Amniotic stem cell (primary cell): Measurements from ENCODE around the gene RAI1.

Experiments used
- DNase-seq: peaks from one replicate; lab custom pipeline; 2025; lab: John Stamatoyannopoulos, UW

Gene RAI1

GRCh38 chr17:17719199-17719940 lies 38.1 kb downstream of the RAI1 start:
- DNase-seq: no peak

DNA sequence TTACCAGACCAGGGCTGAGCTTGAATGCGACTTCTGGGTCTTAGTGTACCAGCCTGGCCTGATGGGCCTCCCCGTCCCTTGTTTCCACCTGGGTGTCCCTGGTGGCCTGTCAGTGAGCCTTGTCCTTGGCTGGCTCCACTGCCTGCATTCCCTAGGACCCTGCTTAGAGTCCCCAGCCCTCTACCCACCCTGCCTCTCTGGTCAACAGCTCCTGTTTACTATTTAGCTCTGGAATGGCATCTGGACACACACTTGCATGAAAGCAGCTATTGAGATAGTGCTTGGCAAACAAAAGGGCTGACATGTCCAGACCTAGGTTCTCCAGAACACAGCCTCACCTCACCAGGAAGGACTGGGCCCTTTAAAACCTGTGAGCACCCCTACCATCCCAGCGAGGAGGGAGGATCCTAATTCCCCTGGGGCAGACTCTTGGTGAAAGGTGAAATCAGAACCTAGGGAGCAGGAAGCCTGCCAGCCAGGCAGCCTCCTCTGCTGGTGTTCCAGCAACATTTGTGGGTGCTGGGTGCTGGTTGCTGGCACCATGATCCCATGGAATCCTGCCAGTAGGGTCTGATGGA lies 38.8 kb downstream of the RAI1 start:
- no peak for DNase-seq

DNA sequence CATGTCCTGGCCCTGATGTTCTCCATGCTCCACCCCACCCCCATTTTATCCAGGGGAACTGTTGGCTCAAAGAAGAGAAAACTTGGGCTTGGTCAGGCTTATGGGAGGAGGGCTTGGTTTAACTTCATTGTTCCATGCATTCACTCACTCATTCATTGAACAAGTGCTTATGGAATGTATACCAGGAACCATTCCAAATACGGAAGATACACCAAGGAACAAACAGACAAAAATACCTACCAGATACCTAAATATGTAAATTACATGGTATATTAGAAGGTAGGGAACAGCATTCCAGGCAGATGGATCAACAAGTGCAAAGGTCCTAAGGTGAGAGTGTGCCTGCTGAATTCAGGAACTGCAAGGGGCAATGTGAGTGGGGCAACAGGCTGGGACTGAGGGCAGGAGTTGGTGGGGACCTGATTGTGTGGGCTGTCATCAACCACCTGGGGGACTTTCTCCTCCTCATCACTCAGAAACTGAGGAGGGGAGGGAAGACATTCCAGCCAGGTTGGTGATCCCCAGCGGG lies 39.9 kb downstream of the RAI1 start:
- no peak for DNase-seq

DNA sequence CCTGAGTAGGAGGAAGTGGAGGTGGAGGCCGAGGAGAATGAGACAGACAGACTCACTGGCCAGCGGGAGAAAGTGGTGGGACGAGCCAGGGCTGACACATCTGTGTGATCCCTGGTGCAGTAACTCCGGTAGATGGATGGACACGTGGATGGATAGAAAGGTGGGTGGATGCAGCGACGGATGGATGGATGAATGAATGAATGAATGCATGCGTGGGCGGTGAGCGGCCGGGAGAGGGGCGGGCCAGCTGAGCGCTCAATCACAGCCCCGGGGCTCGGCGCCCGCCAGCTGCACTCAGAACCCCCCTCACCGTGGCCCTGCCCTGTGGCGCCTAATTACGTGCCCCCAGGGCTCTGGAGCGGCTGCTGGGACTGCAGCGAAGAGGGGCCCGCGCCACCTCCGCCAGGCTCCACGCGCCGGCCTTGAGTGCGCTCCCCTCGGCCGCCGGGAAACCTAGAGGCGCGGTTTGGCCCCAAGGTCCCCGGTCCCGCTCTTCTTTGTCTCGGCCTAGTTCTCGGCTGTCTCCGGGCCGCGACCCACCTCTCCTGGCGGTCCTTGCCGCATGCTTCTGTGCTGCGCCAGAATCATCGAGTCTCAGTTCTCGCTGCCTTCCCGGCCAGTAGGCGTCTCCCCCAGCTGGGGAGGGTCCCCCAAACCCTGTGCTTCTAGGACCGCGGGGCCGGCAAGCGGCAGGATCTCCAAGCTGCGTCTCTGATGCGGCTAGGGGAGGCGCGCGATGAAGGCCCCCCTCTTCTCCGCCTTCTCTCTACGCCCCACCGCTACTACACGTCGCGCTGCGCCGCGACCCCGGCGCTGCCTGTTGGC lies 41.0 kb downstream of the RAI1 start:
- DNase-seq: no peak

- DNase-seq: no peak
Observed at GRCh38 chr17:17722906-17723353, 41.7 kb downstream of the RAI1 start.

DNA sequence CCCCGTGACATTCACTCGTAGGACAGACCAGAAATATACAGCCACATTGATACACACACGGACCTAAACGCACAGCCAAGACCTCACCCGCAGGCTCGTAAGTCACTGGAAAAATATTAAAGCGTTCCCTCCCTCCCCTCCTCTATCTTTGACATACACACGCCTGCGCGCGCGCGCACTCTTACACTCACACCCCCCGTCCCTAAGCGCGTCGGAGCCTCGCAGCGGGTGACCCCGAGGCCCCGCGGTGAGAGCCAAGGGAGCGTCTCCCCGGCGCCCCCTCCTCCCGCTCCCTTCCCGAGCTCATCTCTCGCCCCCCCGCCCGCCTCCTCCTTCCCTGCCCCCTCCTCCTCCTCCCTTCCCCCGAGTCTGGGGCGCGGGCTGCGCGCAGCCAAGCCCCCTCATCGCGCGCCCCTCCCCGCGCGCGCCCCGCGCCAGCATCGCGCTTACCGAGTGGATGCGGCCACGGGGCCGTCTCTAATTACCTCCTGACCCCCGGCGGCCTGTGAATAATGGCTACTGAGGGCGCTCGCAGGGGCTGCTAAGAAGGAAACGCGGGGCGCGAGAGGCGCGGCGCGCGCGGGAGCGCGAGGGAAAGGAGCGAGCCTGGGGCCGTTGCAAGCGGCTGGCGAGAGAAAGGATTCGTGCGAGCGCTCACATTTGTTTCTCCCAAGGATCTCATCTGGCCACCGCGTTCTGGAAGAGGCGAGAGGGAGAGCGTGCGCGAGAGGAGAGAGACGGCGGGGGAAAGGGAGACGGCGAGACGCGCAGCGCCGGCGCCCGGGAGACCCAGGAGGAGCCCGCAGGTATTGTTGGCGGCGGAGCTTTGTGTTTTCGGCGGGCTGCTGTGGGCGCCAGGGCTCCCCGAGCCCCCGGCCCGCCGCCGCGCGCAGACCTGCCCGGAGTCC lies 42.4 kb downstream of the RAI1 start:
- peak; percentile 45 for DNase-seq

- no peak for DNase-seq
Observed at GRCh38 chr17:17724307-17725010, 43.2 kb downstream of the RAI1 start.

DNA sequence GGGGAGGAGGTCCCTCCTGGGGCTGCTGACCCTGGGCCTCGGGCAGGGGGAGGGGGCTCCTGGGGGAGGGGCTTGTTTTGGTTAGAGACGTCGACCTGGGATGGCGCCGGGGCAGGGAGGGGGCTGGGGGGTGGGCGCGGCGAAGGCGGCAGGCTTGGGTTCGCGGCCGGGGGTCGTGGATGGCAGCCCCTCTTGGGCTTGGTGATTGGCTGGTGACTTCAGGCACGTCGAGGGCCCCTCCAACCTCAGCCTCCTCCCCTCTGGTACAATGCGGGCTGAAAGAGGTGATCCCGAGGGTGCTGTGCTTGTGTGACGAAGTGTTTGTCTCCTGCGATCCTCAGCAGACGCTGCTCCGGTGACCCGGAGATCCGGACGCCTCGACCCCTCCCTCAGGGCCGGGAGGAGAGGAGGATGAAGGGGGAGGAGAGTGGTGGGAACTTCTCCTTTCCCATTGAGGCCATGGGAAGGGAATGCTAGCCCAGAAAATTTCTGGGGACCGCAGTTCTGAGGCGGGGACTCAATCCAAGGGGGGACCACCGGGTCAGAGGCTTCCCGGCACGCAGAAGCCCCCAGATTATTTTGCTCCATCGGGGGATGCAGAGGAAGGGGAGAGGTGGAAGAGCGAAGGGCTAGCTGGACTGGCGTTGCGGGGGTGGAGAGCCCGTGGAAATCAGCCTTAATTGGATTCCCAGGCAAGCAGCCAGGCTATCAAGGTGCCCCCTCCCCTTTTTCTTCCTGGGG lies 43.9 kb downstream of the RAI1 start:
- no peak for DNase-seq

DNA sequence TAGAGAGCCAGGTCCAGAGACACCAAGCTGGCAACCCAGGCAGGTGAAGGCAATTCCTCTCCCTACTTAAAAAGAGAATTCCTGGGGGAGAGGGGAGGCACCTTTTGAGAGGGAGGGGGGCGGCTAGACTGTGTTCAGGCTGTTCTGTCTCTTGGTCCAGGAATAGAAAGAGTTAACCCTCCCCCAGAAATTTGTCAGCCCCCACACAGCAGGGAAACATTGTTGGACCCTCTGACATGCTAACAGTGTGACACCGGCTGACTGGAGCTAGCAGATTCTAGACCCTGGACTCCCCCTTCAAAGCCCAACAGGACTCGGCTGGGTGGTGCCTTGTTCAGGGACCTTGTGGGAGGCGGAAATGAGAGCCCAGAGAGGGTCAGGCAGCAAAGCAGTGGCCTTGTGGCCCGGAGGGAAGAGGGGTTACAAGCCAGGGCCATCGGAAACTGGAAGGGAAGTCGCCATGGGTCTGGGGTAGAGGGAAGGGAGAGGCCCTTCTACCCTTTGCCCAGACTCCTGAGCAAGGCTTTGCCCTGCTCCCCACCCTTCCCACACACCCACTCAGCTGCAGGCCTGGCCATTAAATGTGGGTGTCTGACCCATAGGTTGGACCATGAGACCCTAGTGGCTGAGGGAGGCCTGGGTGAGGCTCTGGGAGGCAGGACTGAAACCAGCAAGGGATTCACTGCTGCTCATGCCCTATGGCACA lies 44.6 kb downstream of the RAI1 start:
- no peak for DNase-seq

DNA sequence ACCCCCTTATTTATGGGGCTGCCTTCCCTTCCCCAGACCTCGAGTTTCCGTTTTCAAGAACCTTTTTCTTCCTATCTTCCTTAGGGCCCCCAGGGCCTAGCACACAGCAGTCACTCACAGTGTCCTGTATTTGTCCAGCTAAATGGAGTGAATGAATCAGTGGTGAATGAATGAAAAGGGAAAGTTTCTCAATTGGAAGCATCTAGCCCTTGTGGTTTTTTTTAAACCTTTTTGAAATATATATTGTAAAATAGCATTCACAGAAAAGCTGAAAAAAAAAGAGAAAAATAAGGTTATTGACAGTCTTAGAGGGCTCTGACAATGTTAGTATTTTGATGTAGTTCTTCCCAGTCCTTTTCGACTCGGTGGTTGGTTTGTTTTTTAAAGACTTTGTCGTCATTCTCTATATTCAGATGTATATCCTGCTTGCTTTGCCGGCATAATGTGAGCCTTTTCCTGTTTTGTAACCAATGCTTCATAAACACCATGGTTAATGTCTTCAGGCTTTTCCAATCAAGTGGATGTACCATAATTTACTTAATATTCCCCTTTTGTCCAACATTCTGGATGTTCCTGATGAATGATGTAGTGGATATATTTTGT lies 45.3 kb downstream of the RAI1 start:
- DNase-seq: no peak

GRCh38 chr17:17727111-17727659 lies 45.9 kb downstream of the RAI1 start:
- DNase-seq: no peak

DNA sequence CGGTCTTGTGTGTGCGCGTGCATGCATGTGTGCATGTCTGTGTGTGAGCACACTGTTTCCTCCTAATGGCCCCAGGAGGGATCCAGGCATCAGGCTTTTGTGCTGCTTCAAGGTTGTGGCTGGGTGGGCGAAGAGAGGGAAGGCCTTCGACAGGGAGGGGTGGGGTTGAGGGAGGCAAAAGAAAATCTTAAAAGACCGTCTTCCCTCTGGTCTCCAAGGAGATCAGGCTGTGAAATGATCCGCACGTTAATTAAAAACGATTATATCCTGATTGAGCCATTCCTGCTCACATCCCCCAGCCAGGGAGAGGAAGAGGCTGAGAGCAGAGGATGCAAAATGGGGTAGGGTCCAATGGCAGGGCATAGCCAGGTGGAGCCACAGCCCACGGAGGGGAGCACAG lies 46.9 kb downstream of the RAI1 start:
- no peak for DNase-seq

- DNase-seq: no peak
Observed at GRCh38 chr17:17728550-17729251, 47.4 kb downstream of the RAI1 start.

GRCh38 chr17:17729620-17730249 lies 48.5 kb downstream of the RAI1 start:
- no peak for DNase-seq

- DNase-seq: no peak
Observed at GRCh38 chr17:17730250-17730935, 49.1 kb downstream of the RAI1 start.

GRCh38 chr17:17732444-17732843 lies 51.2 kb downstream of the RAI1 start:
- DNase-seq: no peak
